Suprapubic skin (tissue), 3 donors: ENCODE data around the gene AKAP12.

Experiments
- CTCF ChIP-seq, 2 donors: fragments of 200-600 bp in 1 of 2; fragments of 450-650 bp in 1 of 2; sonication (generic) in 1 of 2; IDR thresholded peaks; one replicate each; pipeline ENCODE4 v1.5.1; 2016 to 2019; ENCODE audit warnings: antibody characterized with exemption in 2 of 2, mild to moderate bottlenecking in 1 of 2, moderate library complexity in 1 of 2
- EP300 ChIP-seq: sonication (generic); formaldehyde crosslinking; IDR thresholded peaks from one replicate; pipeline ENCODE4 v1.6.1; 2017; ENCODE audit warnings: antibody characterized with exemption
- POLR2A ChIP-seq, 2 donors: fragments of 450-650 bp; IDR thresholded peaks; one replicate each; pipeline ENCODE4 v1.6.1; 2017; ENCODE audit warnings: antibody characterized with exemption in 2 of 2, mild to moderate bottlenecking in 2 of 2, moderate library complexity in 2 of 2

DNA sequence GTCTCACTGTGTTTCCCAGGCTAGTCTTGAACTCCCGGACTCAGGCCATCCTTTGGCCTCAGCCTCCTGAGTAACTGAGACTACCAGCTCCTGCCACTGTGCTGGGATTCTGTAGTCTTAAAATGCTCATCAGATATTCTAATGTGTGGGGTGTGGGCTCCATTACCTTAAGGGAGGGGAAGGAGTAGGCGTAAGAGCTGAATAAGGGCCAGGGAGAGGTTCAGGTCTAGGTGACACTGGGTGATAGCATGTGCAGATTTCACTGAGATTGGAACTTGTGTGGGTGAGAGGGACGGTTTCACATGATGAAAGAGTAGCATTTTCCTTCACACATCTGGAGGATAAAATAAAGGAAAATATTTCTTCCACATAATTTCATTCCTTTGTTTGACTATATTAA lies 8.5 kb downstream of the AKAP12 start:
- TF ChIP-seq EP300, result no peak
- no peak for TF ChIP-seq CTCF (IDR thresholded peaks at IDR 0.05)
- TF ChIP-seq POLR2A (IDR thresholded peaks at IDR 0.05), result no peak
